Smooth muscle cell of the brain vasculature (primary cell): ENCODE results near the gene TMEM215.
"Not testable (repeated sequence)": the region's sequence is repeated elsewhere in the genome, so short reads cannot be mapped to it uniquely, and the experiment has no call there.

ENCODE experiments used
- DNase-seq: peaks from one replicate; pipeline ENCODE4 v3.0.0-alpha.2; 2012; ENCODE audit warnings: low read depth, low spot score

Gene TMEM215, protein sequence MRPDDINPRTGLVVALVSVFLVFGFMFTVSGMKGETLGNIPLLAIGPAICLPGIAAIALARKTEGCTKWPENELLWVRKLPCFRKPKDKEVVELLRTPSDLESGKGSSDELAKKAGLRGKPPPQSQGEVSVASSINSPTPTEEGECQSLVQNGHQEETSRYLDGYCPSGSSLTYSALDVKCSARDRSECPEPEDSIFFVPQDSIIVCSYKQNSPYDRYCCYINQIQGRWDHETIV

DNA sequence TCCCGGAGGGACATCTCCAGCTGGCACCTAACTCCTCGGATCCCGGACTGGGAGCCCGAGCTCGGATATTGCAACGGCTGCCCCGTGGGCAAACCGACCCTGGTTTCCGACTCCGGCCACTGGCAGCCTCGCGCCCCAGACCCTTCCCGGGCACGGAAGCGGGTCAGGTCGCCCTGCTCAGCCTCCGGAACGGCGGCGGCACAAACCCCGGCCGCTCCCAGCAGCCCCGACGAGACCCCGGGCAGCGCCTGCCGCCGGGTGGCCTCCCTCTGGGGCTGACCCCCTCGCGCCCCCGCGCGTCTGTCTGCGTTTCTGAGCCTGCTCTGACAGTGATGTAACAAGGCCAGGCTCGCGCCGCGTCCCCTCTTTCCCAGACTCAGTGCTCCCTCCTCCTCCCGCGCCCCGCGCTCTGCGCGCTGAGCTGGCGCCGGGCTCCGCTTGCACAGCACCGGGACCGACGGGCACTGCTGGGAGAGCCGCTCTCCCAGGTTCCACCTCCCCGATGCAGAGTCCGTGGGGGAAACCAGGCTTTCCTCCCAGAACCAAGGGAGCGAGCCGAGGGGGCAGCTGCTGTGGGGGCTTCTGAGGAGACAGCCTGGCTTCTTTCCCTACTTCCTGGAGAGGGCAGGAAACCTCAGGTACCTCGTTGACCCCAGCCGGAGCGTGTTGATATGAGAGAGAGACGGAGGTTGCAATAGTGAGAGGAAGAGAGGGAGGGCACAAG lies at the start of gene TMEM215:
TMEM215 (plus strand) TSS at position 373 of the 724 bp plus-strand sequence. CDS start 644 bp downstream, outside the sequence.
- DNase-seq, result no peak

DNA sequence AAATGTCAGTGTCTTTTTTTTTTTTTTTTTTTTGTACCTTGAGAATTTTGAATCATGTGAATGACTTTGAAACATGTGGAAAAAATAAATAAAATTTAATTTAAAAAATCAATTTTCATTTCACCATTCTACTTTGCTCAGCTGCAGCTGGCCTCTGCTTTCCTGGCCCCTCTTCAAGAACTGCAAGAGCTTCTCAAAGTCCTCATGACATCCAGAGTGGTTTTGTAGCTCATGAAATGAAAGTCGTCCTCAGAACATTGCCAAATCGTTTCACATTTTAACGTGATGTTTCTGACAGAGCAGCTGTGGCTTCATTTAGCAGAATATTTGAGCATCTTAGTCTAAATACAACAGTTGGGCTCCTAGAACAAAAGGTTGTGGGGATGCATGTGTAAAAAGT lies 47.9 kb upstream of the TMEM215 start:
- DNase-seq, result no peak

DNA sequence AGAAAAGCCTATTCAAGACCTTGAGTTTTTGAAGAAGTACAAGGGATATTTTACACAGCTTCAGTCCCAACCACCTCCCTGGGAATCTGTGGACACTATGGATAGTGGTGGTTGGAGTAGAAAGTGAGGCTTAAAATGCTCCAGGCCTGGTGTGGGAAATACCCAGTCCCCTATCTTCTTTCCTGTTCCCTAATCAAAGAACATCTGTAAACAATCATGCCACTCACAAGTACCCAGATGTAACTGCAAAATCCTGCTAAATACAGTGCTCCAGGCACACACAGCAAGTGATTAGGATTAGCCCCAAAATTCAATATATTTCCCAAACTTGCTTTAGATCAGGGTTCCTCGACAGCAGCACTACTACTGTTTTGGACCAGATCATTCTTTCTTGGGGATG lies 46.0 kb upstream of the TMEM215 start:
- DNase-seq, result no peak

DNA sequence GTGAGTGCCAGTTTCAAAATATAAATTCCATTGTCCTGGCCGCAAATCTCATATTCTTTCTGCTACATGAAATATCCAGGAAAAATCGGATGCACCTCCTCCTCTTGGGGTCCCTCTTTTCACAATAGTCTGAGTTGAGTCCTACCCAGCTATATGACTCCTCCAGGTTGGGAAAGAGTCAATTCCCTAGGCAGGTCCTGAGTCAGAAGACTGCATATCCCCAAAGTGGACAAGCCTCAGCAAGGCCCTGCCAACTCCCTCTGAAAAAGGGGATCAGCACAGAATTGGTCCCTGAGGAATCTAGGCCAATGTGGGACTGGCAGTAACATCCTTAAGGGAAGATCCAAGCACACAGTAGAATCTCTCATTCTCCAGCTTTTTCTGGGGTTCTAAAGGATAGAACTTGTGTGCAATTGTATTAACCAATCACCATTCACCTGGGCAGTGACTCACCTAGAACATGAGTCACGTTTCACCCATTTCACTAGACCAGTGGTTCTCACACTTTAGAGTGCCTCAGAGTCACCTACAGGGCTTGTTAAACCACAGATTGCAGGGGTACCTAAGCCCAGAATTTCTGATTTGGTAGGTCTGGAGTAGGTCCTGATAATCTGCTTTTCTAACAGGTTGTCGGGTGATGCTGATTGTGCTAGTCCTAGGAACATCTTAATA lies 44.7 kb upstream of the TMEM215 start:
- DNase-seq, result no peak

DNA sequence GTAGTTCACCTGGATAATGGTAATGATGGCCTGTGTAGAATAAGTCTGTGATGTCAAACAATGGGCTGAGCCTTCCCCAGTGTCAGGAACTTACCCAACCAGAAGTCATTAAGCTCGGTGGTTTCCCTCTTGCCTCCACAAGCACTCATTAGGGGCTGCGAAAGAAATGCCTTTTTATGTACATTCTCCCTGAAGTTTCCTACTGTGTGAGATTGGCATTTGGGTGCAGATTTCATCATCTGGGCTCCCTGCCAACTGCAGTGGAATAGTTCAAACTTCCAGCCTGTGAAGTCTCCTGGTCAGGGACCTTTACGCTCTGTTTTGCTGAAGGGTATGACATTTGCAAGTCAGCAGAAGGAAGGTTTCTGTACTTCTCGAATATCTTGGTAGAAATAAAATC lies 41.6 kb upstream of the TMEM215 start:
- DNase-seq, result no peak

DNA sequence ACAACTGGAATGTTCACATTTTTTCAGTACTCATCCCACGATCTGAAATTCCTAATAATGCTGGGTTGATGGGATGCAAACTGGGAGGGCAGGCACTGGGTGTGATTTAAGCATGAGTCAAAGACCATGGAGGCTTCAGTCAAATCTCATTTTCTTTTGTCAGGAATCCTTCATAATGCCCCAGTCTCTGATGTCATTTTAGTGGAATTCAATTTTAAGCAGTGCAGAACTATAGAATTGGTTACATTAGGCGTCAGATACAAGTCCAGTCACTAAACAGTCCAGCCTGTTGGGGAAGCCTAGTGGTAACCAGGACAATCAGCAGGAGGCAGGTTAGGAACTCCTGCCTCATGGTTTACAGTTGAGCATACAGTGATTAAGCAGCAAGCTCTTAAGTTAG lies 41.0 kb upstream of the TMEM215 start:
- no peak for DNase-seq

DNA sequence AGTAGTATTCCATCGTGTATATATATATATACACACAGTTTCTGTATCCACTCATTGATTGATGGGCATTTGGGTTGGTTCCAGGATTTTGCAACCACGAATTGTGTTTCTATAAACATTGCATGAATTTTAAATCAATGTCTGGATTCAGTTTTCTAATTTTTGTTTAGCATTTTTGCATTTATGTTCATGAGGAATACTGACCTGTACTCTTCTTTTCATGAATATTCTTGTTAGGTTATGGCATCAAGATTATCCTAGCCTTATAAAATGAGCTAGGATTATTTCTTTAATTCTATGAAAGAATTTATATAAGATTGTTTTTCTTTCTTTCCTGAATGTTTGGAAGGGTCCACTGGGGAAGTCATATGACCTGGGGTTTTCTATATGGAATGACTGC lies 35.3 kb upstream of the TMEM215 start:
- no peak for DNase-seq

DNA sequence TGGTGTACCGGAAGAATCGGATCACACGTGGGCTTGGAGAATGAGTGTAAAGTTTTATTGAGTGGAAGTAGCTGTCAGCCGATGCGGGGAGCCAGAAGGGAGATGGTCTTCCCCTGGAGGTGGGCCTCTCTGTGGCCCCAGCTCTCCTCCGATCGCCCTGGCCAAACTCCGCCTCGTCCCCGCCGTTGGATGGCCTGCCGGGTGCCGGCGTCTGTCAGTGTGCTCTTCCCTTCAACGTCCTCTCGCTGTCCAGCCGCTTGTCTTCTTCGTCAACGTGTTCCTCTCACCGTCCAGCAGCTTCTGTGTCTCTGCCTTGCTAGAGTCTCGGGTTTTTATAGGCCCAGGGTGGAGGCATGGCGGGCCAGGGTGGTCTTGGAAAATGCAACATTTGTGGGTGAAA lies 27.6 kb upstream of the TMEM215 start:
- DNase-seq, result no peak

DNA sequence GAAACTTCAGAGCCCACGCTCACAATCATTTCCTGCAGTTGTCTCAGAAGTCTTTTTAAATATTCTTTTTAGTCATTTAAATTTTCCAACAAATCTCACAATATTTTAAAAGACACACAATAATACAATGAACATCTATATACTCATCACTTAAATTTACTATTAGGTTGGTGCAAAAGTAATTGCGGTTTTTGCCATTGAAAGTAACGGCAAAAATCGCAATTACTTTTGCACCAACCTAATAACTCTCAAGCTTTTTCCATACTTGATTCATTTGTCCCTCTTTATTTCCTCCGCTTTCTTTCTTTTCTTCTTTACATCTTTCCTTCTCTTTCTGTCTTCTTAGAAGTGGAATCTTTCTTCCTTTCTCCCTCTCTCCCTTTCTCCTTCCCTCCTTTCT lies 19.2 kb upstream of the TMEM215 start:
- no peak for DNase-seq

DNA sequence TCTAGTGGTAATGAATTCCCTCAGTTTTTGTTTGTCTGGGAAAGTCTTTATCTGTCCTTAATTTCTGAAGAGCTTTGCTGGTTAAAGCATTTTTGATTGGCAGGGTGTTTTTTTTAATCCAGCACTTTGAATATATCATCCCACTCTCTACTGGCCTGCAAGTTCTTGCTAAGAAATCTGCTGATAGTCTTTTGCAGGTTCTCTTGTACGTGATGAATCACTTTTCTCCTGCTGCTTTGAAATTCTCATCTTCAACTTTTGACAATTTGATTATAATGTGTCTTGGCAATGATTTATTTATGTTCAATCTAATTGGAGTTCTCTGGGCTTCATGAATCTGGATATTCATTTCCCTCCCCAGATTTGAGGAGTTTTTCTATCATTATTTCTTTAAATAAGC lies 8.1 kb upstream of the TMEM215 start:
- no peak for DNase-seq

DNA sequence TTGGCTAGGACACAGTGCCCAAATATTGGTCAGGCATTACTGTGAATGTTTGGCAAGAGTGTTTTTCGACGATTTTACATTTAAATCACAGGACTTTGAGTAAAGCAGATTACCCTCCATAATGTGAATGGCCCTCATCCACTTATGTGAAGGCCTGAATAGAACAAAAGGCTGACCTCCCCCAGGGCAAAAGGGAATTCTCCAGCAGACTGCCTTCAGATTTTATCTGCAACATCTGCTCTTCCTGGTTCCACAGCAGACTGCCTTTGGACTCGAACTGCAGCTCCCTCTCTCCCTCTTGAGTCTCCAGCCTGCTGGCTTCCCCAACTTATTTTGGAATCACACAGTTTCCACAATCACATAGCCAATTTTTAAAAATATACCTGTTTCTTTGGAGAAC lies 7.1 kb upstream of the TMEM215 start:
- DNase-seq, result no peak

DNA sequence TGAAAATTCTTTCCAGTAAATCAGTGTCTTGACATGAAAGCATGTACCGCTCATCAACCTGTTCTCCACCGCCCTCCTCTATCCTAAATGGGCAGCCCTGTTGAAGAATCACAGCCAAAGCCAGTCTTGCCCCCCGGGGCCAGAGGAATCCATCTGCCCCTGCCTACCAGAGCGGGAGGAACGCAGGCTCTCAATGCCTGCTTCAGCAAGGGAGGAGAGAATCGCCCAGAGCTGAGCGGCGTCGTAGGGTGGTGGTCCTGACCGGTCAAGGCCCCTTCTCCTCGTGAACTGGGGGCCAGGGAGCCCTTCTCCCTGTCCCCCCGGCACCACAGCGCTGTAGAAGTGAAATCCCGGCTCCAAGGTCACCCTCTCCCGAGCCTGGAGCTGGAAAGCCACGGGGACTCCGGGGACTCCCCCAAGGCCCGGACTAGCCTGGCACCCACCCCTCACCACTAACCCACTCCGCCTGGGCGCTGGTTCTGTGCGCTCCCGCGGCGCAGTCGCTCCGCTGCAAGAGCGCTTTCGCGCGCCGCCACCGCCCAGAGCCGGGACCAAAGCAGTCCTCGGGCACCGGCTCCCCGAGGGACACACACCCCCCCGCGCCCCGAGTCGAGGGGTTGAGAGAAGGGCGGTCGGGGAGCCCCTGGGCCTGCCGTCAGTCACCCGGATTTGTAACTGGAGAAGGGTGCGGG lies 718 bp upstream of the TMEM215 start:
- no peak for DNase-seq

DNA sequence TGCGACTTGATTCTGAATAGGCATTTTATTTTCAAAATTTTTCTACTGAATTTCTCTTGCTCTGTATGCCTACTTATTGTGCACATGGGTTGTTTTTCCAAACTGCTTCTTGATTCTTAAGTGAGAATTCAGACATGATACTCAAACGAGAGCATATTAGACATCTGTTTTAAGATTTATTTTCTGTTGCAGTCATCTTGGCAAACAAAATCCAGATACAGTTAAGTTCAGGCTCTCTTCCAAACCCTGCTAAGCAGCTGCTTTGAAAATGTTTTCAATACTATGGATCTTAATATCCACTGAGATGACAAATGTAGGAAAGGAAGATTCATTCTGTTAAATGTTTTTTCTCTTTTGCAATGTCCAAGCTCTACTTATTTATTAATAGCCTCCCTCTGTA lies 4.5 kb downstream of the TMEM215 start:
- no peak for DNase-seq

DNA sequence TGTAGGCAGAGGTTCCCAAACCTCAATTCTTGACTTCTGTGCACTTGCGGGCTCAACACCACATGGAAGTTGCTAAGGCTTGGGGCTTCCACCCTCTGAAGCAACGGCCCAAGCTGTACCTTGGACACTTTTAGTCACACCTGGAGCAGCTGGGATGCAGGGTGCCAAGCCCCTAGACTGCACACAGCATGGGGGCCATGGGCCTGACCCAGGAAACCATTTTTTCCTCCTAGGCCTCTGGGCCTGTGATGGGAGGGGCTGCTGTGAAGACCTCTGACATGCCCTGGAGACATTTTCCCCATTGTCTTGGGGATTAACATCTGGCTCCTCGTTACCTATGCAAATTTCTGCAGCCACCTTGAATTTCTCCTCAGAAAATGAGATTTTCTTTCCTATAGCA lies 12.7 kb downstream of the TMEM215 start:
- not testable (repeated sequence) for DNase-seq

DNA sequence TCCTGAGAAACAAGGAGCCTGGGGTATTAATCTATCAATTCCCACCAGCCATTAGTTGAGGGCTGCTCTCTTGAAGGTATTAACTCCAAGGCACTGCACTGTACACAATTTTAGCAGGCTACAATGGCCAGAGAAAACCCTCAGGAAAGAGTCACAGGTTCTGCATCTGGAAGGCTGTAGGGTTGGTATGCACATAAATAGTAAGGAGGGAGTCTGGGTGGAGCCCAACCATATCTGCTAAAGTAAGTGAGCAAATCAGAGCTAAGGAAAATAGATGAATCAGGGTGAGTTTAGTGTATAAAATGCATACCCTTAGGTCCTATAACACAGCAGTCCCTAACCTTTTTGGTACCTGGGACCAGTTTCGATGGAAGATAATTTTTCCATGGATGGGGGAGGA lies 18.2 kb downstream of the TMEM215 start:
- no peak for DNase-seq

DNA sequence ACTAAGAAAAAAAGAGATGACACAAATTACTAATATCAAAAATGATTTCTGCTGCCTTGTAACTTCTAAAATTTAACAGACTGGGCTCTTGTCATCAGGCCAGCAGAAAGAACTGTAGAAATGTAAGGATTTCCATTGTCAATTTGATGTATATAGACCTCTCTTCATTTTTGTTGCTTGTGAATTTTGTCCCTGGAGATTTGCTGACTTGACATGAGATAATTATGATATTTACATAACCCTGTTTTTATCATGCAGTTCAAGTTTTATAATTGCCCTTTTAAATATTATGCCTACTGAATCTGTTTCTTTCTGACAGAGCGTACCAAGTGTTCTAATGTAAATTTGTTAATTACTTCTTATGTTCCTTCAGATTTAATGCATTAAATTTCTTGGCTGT lies 23.9 kb downstream of the TMEM215 start:
- DNase-seq, result no peak

DNA sequence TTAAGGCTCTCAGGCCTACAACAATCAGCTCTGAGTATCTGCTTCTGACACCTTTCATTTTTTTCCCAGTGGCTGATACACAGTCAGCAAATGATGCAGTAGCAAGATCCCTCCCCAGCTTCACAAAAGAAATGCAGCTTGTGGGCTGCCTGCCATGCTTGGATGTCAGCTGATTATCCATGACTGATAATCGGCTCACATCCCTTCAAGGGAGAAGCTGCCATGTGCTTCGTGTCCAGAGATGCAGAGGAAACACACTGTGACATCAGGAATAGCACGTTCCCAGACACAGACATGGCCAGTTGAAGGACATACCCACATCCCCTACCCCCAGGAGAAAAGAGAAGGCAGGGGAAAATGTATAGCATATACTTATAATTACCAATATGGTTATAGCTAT lies 27.9 kb downstream of the TMEM215 start:
- no peak for DNase-seq

DNA sequence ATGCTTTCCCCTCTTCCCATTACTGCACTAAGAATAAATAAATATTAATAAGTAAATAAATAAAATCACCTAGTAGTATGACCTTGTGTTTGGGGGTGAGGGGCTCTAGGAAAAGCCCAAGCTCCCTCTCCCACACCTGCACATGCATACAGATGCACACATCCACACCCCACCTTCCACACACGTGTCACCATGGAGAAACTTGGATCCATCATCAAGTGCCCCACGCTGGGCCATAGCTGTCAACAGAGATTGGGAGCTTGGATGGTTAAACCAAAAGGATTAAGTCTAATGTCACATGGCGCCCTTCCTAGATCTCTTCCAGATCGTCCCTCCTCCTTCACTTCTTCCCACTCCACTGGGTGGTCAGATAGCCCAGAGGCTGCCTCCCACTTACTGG lies 37.0 kb downstream of the TMEM215 start:
- no peak for DNase-seq

DNA sequence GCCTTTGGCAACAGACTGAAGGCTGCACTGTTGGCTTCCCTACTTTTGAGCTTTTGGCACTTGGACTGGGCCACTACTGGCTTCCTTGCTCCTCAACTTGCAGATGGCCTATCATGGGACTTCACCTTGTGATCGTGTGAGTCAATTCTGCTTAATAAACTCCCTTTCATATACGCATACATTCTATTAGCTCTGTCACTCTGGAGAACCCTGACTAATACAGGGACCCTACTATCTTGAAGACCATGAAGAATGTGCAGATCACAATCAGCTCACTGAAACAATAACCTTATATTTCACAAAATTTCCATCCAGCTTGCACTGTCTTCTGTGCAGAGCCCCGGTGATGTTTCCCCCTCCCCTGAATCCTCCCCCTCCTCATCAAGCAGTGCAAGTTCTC lies 39.8 kb downstream of the TMEM215 start:
- no peak for DNase-seq

DNA sequence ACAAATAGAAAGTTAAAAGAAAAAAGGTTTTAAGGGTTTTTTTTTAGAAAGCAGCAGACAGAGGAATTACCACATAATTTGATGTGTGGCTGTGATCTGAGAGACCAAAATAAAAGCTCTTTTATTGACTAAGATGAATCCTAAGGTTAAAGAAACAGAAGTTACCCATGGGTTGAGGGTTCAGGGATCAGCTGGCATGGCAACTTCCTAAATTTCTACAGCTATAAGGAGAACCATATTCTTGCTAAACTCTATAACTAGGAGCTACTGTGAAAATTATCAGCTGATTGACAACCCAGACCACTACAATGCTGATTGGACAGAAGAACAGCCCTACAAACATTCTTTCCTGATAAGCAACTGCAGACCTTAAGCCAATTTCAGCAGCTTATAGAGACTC lies 40.2 kb downstream of the TMEM215 start:
- DNase-seq, result no peak

DNA sequence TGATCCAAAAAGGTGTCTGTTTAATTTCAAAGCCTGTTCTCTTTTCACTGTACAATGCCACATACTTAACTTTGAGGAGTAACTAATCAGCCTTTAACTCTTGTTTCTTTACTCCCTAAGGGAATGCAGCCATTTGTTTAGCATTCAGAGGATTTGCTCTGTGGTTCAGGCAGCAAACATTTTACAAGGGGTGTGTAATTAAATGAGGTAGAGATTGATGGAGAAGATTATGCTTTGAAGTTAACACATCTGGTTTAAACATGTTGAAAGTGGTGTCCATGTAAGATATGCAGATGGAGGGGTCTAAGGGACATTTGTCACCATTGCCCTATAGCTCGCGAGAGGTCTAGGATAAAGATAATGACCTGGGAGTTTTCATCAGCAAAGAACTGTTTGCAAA lies 41.9 kb downstream of the TMEM215 start:
- DNase-seq, result no peak

DNA sequence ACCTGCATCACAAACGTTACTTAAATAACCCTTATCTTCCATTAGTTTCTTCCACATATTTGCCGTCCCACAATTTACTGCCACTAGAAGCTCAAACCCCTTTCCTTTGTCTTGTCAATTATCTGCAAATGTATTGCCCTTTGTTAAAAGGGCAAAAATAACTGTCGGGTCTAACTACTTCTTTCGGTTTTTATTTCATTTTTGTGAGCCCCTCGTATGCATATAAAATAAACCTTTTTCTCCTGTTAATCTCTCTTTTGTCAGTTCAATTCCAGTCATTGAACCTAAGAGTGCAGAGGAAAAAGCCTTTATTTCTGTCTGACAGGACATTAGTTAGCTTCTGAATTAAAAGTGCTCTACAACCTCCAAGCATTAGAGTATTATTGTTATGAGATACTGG lies 45.5 kb downstream of the TMEM215 start:
- DNase-seq, result no peak
